Duodenal mucosa (tissue), 2 donors: Measurements from ENCODE around the gene MNT.

Source experiments
- H3K27ac ChIP-seq: one replicate; pipeline ENCODE4 v1.7.0; 2013; ENCODE audit warnings: low read depth, low read length
- H3K27me3 ChIP-seq, 2 donors: one replicate each; pipeline ENCODE4 v1.7.0; 2013; ENCODE audit warnings: low read length in 2 of 2, control low read depth in 1 of 2; ENCODE audit not compliant: insufficient read depth in 2 of 2, control insufficient read depth in 1 of 2
- H3K36me3 ChIP-seq, 2 donors: one replicate each; pipeline ENCODE4 v1.7.0; 2013; ENCODE audit warnings: low read length in 2 of 2, control low read depth in 1 of 2; ENCODE audit not compliant: insufficient read depth in 2 of 2, control insufficient read depth in 1 of 2
- H3K4me1 ChIP-seq, 2 donors: one replicate each; pipeline ENCODE4 v1.7.0; 2013; ENCODE audit warnings: low read length in 2 of 2, control low read depth in 1 of 2; ENCODE audit not compliant: insufficient read depth in 2 of 2, control insufficient read depth in 1 of 2
- H3K4me3 ChIP-seq, 2 donors: one replicate each; pipeline ENCODE4 v1.7.0; 2013; ENCODE audit warnings: low read length in 2 of 2, low read depth in 1 of 2
- H3K9ac ChIP-seq, 2 donors: one replicate each; pipeline ENCODE4 v1.7.0; 2013; ENCODE audit warnings: low read length in 2 of 2, low read depth in 1 of 2
- H3K9me3 ChIP-seq, 2 donors: one replicate each; pipeline ENCODE4 v1.7.0; 2013; ENCODE audit warnings: low read length in 2 of 2, control low read depth in 1 of 2; ENCODE audit not compliant: control insufficient read depth in 1 of 2

The MNT gene

GRCh38 chr17:2418572-2418971, 17.7 kb upstream of the MNT start:
- H3K9ac ChIP-seq, result no peak overlapping the region
- peaks cover 22 to 59% of the 10 kb centered on the region in 2 donors for H3K36me3 ChIP-seq
- no peaks in the 10 kb centered on the region for H3K9me3 ChIP-seq
- H3K4me3 ChIP-seq, result no peak overlapping the region
- peak overlapping the region; percentile 36 for H3K27ac ChIP-seq
- H3K27me3 ChIP-seq, result no peaks in the 10 kb centered on the region
- peaks cover 0 to 3% of the 10 kb centered on the region in 2 donors for H3K4me1 ChIP-seq

- Histone ChIP-seq H3K9ac (no peak overlapping the region), H3K27ac (no peak overlapping the region), H3K4me3 (no peak overlapping the region), H3K9me3 (no peaks in the 10 kb centered on the region), H3K36me3 (peaks cover 22 to 54% of the 10 kb centered on the region in 2 donors), H3K27me3 (no peaks in the 10 kb centered on the region), H3K4me1 (peaks cover 0 to 3% of the 10 kb centered on the region in 2 donors)
These were observed 15.3 kb upstream of the MNT start for GRCh38 chr17:2416010-2416734.

- Histone ChIP-seq H3K4me1 (peaks cover 0 to 3% of the 10 kb centered on the region in 2 donors), H3K36me3 (peaks cover 20 to 44% of the 10 kb centered on the region in 2 donors), H3K27ac (no peak overlapping the region), H3K4me3 (no peak overlapping the region), H3K9me3 (no peaks in the 10 kb centered on the region), H3K27me3 (no peaks in the 10 kb centered on the region), H3K9ac (no peak overlapping the region)
These were observed 14.2 kb upstream of the MNT start for GRCh38 chr17:2415081-2415480.

GRCh38 chr17:2414446-2415064, 13.7 kb upstream of the MNT start:
- no peaks in the 10 kb centered on the region for H3K27me3 ChIP-seq
- no peaks in the 10 kb centered on the region for H3K9me3 ChIP-seq
- H3K4me3 ChIP-seq, result no peak overlapping the region
- H3K9ac ChIP-seq, result no peak overlapping the region
- H3K27ac ChIP-seq, result no peak overlapping the region
- peaks cover 18 to 39% of the 10 kb centered on the region in 2 donors for H3K36me3 ChIP-seq
- H3K4me1 ChIP-seq, result peaks cover 0 to 3% of the 10 kb centered on the region in 2 donors

GRCh38 chr17:2412561-2413021, 11.7 kb upstream of the MNT start:
- H3K27me3 ChIP-seq, result no peaks in the 10 kb centered on the region
- no peaks in the 10 kb centered on the region for H3K9me3 ChIP-seq
- peaks cover 14 to 20% of the 10 kb centered on the region in 2 donors for H3K36me3 ChIP-seq
- H3K4me1 ChIP-seq, result peaks cover 4% of the 10 kb centered on the region in 2 donors
- no peak overlapping the region for H3K9ac ChIP-seq
- H3K4me3 ChIP-seq, result no peak overlapping the region
- no peak overlapping the region for H3K27ac ChIP-seq

GRCh38 chr17:2410951-2411350, 10.1 kb upstream of the MNT start:
- Histone ChIP-seq H3K4me3 (no peak overlapping the region), H3K27me3 (no peaks in the 10 kb centered on the region), H3K36me3 (peaks cover 14 to 15% of the 10 kb centered on the region in 2 donors), H3K9ac (no peak overlapping the region), H3K4me1 (peaks cover 16 to 18% of the 10 kb centered on the region in 2 donors), H3K27ac (no peak overlapping the region), H3K9me3 (no peaks in the 10 kb centered on the region)

- Histone ChIP-seq H3K4me1 (peaks cover 45 to 53% of the 10 kb centered on the region in 2 donors), H3K27me3 (no peaks in the 10 kb centered on the region), H3K9ac (peak overlapping the region; percentile 65 to 81), H3K9me3 (no peaks in the 10 kb centered on the region), H3K36me3 (no peaks in the 10 kb centered on the region), H3K4me3 (peak overlapping the region; percentile 27 to 30), H3K27ac (peak overlapping the region; percentile 88)
These were observed 6.3 kb upstream of the MNT start for GRCh38 chr17:2406903-2407790.

- H3K27ac ChIP-seq, result peak overlapping the region; percentile 88
- no peaks in the 10 kb centered on the region for H3K9me3 ChIP-seq
- H3K27me3 ChIP-seq, result no peaks in the 10 kb centered on the region
- H3K4me3 ChIP-seq, result peak overlapping the region; percentile 27 to 28
- H3K4me1 ChIP-seq, result peaks cover 45 to 53% of the 10 kb centered on the region in 2 donors
- H3K9ac ChIP-seq, result peak overlapping the region; percentile 55 to 81
- H3K36me3 ChIP-seq, result no peaks in the 10 kb centered on the region
These were observed 5.5 kb upstream of the MNT start for GRCh38 chr17:2406271-2406902.

- Histone ChIP-seq H3K27ac (peak overlapping the region; percentile 34), H3K4me3 (no peak overlapping the region), H3K9ac (peak overlapping the region in 1 of 2 donors; percentile 81), H3K4me1 (peaks cover 45 to 53% of the 10 kb centered on the region in 2 donors), H3K27me3 (no peaks in the 10 kb centered on the region), H3K9me3 (no peaks in the 10 kb centered on the region), H3K36me3 (no peaks in the 10 kb centered on the region)
These were observed 4.5 kb upstream of the MNT start for GRCh38 chr17:2405247-2405926.
